GM18858 (cell line): Measurements from ENCODE around the gene RASL11A.

ENCODE experiments used
- ATAC-seq: cut with Tn5 transposase; IDR thresholded peaks from one replicate; pipeline ENCODE4 v1.9.1; 2021; ENCODE audit not compliant: unreplicated experiment

RASL11A gene

GRCh38 chr13:27270594-27271520 lies at the start of gene RASL11A:
RASL11A (plus strand) TSS chr13:27270830; CDS start chr13:27270945, 115 bp downstream.
- ATAC-seq = peak; percentile 73

DNA sequence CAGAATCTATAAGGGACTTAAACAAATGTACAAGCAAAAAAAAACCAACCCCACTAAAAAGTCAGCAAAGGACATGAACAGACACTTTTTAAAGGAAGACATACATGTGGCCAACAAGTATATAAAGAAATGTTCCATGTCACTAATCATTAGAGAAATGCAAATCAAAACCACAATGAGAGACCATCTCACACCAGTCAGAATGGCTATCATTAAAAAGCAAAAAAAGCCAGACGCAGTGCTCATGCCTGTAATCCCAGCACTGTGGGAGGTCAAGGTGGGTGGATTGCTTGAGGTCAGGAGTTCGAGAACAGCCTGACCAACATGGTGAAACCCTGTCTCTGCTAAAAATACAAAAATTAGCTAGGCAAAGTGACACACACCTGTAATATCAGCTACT lies 48.5 kb upstream of the RASL11A start:
- peak; percentile 66 for ATAC-seq

DNA sequence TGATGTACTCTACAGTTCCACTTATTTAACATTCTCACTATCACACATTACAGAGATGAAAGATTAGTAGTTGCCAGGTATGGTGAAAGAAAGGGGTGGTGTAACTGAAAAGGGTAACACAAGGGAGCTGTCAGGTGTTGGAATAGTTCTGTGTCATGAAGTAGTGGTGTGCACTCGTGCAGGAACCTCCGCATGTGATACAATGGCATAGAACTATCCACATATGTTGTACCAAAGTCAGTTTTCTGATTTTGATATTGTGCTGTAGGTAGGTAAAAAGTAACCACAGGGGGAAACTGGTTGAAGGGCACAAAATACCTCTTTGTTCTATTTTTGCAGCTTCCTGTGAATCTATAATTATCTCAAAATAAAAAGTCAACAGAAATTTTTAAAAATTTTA lies 43.6 kb upstream of the RASL11A start:
- ATAC-seq = peak; percentile 40

- ATAC-seq = no peak
Observed at GRCh38 chr13:27228131-27228530, 42.5 kb upstream of the RASL11A start.

DNA sequence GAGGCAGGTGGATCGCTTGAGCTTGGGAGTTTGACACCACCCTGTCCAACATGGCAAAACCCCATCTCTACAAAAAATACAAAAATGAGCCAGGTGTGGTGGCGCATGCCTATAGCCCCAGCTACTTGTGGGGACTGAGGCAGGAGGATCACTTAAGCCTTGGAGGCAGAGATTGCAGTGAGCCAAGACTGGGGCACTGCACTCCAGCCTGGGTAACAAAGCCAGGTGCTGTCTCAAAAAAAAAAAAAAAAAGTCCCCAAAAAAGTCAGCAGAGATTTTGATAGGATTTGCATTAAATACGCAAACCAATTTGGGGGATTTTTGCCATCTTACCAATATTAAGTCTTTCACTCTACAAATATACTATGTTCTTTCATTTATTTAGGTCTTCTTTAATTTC lies 41.0 kb upstream of the RASL11A start:
- no peak for ATAC-seq

DNA sequence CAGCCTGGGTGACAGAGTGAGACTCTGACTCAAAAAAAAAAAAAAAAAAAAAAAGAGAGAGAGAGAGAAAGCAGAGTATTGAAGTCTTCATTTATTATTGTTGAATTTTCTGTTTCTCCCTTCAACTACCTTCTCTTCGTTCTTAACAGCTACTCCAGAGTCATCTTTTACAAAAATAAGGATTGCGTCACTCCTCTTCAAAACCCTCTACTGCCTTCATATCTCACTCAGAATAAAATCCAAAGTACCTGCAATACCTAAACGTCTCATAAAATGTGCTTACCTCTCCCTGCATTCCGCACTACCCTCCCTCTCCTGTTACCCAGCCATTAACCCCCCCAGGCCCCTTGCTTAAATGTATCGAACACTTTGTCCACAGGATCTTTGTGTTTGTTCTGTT lies 36.7 kb upstream of the RASL11A start:
- ATAC-seq = no peak

GRCh38 chr13:27236478-27236877 lies 34.2 kb upstream of the RASL11A start:
- no peak for ATAC-seq

GRCh38 chr13:27242702-27243101 lies 27.9 kb upstream of the RASL11A start:
- ATAC-seq = no peak

DNA sequence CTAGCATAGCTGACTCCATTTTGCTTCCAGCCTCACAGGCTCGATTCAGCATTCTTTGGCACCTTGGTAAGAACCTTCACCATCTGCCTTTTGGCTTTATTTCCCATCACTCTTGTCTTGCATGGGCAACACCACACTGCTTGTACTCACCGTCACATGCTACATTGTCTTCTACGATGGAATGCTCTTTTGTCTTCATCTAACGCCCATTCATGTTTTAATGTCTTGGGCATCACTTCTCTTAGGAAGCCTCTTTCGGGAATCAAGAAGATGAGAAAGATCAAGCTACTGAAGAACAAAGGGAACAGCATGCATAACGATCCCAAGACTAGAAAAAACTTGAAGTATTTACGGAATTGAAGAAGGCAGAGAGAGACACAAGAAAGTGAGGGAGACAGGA lies 25.0 kb upstream of the RASL11A start:
- ATAC-seq = no peak

DNA sequence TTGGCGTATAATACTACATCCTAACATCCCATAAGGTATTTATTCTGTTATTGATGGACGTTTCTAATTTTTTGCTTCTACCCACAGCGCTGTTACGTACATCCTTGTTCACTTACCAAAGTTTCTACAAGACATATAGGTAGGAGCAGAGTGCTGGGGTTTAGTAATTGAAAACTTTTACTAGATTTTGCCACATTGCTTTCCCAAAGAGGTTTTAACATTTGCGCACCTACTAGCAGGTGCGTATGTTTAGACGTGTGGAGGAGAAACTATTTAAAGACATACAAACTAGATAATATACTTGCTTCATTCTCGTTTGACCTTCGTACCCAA lies 19.8 kb upstream of the RASL11A start:
- peak; percentile 10 for ATAC-seq

DNA sequence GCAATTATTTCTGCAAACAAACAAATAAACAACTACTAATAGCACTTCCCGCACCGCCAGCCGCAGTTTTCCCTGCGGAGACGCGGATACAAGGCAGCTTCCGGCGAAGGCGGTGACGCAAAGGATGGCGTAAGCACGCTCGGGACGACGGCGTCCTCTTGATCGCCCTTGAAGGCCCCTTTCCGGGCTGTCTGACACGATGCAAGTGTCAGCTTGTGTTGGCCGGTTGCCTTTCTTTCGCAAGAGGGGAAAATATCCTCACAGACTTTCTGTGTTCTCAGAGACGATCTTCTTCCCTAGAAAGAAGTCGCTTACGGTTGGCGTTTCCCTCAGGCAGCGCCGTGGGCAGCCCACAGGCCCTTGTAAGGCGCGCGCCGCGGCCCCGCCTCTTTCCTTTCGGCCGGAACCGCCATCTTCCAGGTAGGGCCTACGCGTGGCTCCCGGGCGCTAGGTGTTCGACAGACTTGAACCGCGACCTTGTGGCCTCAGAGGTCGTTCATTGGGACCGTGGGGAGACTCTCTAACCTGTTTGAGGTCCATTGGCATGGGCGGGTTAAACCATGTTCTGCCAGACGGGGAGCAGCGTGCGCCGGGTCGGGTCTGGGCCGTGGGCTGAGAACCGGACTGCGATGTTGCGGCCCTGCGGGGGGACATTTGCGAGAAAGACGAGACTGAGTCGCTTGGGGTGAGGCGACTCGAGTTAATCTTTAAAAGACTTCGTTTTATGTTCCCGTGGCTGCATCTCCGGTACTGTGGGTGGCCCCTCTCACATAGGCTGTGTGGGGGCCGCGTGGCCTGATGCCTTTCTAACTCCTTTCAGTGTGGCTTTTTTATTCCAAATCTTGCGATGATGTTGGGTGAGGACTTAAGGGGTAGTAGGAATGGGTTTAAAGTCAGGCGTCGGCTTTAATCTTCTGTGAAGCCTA lies 19.2 kb upstream of the RASL11A start, which contains the start of gene RPL21:
RPL21 (plus strand) TSS at position 393 of the 926 bp plus-strand sequence. CDS start 2,219 bp downstream, outside the sequence.
- peak; percentile 92 for ATAC-seq

GRCh38 chr13:27252467-27252866 lies 18.2 kb upstream of the RASL11A start:
- no peak for ATAC-seq

DNA sequence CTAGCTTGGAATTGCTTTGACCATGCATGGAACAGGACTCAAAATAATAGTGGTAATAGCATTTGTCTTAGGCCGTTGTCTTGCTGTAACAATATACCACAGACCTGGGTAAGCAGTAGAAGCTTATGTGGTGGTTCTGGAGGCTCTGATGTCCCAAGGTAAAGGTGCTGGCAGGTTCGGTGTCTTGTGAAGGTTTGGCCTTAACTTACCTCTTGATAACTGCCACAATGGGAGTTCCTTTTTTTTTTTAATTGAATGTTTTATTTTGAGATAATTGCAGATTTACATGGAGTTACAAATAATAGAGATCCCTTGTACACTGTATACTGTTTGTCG lies 13.4 kb upstream of the RASL11A start:
- no peak for ATAC-seq

DNA sequence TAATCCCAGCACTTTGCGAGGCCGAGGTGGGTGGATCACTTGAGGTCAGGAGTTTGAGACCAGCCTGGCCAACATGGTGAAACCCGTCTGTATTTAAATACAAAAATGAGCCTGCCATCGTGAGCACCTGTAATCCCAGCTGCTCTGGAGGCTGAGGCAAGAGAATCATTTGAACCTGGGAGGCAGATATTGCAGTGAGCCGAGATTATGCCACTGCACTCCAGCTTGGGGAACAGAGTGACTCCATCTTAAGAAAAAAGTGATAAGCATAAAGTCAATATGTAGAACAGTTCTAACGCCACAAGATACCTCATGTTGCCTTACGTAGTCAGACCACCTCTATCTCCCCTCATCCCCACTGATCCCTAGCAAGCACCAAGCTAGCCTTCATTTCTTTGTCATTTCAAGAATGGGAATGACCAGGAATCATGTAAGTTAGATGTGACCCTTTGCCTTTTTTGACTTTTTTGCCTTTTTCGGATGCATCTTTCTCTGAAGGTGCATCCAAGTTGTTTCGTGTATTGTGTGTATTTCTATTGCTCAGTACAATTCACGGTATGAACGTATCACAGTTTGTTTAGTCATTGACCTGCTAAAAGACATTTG lies 12.9 kb upstream of the RASL11A start:
- ATAC-seq = no peak

DNA sequence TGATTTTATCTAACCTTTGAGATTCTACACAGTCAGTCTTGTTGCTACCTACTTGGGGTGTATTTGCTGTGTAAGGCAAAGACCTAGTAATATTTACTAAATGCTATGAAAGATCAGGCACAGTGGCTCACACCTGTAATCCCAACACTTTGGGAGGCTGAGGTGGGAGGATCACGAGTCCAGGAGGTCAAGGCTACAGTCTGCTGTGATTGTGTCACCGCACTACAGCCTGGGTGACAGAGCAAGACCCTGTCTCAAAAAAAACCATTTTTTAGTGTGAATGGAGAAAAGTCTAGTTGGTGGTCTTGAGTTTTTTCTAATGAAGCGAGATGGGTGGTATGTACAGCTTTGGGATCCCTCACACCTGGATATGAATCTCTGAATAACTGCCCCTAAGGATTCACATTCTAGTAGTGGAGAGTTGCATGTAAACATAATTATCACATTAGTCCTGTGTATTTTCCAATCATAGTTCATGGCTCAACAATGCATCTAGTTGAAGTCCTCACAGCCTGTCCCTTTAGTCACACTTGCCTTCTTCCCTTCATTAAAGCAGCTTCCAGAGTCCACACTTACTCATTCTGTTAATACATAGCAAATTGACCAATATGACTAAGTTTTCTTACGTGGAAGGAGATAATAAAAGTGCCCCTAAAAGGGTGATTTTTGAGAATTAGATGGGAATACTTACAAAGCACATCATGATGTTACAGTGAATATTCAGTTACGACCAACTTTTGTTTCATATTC lies 11.8 kb upstream of the RASL11A start:
- no peak for ATAC-seq

DNA sequence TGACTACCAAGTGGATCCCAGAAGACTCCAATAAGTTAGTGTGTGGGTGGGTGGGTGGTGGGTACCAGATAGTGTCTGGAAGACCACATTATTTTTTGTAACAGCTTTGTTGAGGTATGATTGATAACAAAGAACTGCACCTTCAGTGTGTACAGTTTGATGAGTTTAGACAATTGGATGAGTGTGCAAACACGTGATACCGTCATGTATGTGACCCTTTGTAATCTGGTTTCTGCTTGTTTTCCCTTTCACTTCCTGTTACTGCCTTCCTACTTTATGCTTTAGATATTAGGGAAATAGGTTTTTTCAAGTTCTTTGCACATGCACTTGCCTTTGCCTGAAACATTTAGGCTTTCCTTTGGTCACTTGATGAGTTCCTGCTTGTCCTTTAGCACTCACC lies 10.8 kb upstream of the RASL11A start:
- ATAC-seq = peak; percentile 62

DNA sequence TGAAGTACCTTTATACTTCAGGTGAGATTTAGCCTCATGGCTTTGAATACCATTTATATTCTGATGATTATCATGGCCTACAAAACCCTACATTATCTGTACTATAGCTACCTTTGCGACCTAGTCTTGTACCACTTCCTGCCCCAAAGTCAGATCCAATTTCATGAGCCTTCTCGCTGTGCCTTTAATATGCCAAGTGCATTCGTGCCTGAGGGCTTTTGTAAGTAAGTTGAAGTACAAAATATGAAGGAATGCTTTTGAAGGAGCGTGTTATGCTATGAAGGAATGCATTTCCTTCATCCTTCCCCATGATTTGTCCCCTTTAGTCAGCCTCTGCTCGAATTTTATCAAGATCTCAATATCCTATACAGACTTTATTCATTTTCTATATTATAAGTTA lies 9.2 kb upstream of the RASL11A start:
- ATAC-seq = no peak

DNA sequence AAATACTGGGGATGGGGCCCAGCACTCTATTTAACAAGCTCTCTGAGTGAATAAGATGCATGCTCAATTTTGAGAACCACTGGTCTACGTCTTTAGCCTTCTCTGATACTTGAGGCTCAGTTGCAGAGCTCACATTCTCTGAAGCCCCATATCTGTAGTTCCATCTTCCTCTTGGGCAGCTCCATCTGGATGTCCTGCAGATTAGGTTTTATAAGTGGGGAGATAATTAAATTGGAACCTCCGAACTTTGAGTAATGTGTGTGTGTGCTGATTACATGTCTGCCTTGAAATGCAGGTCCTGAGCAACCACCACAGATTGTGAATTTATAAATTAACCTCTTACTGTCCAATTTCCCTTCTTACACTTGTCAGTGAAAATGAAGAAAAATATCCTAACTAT lies 7.2 kb upstream of the RASL11A start:
- no peak for ATAC-seq

DNA sequence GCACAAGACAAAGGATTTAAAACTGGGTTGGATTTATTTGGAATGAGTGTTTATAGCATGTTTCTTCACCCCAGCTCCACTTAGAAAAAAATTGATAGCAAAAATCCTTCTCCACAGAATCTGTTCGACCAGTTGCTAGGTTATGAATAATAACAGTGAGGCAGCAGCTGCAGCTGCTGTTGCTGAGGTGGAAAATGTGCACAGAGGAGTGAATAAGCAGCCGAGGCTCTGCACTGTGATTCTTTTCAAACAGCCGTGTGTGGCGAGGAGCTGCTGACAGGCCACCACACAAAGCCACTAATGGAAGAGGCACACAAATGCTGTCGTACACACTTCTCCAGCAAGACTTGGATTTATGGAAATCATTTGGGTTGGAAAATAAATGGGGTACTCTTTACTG lies 6.4 kb upstream of the RASL11A start:
- ATAC-seq = no peak

DNA sequence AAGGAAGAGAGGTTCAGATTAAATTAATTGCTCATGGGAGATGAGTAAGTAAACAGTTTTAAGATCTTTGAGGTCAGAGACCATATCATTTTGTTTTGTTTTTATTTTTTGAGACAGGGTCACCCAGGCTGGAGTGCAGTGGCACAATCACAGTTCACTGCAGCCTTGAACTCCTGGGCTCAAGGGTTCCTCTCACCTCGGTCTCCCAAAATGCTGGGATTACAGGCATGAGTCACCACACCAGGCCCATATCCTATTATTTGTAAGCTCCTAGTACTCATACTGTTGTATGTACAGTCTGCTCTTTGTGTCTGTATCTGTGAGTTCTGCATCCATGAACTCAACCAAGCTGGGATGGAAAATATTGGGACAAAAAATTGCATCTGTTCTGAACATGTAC lies 6.0 kb upstream of the RASL11A start:
- ATAC-seq = no peak

- ATAC-seq = no peak
Observed at GRCh38 chr13:27266917-27267316, 3.7 kb upstream of the RASL11A start.
